ENCODE results near the gene ANK3.

ANK3 gene

DNA sequence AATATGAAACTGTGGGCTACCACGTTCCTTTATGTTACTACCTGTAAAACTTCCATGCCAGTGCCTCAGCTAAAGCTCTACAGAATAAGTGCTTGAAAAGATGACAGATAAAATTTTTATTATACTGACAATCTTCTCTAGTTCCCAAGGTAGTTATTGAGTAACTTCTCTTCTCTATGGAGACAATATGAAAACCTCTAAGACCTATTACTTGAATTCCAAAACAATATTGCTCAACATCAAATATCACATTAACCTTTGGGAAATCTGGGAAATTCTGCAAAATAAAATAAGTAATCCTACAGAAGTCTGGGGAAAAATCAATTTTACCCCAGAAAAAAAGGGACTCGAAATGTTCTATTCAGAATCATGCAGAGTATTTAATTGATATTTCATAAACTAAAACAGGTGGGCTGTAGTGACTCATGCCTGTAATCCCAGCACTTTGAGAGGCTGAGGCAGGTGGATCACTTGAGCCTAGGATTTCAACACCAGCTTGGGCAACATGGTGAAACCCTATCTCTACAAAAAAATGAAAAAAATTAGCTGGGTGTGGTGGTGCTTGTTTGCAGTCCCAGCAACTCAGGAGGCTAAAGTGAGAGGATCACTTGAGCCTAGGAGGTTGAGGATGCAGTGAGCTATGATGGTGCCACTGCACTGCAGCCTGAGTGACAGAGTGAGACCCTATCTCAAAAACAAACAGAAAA lies 23.8 kb upstream of the ANK3 start:
- no peak for DNase-seq

- DNase-seq = no peak
Observed at GRCh38 chr10:60410970-60411369, 21.3 kb upstream of the ANK3 start.

- no peak for DNase-seq
Observed at GRCh38 chr10:60409202-60409601, 19.5 kb upstream of the ANK3 start.

DNA sequence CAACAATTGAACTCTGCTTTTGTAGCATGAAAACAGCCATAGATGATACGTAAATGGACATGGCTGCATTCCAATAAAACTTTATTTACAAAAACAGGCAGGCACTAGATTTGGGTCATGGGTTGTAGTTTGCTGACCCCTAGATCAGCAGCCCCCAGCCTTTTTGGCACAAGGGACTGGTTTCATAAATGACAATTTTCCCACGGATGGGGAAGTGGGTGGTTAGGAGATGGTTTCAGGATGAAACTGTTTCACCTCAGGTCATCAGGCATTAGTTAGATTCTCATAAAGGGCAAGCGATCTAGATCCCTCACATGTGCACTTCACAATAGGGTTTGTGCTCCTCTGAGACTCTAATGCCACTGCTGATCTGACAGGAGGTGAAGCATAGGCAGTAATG lies 16.5 kb upstream of the ANK3 start:
- no peak for DNase-seq

- no peak for DNase-seq
Observed at GRCh38 chr10:60405172-60405571, 15.5 kb upstream of the ANK3 start.

- no peak for DNase-seq
Observed at GRCh38 chr10:60403168-60403873, 13.6 kb upstream of the ANK3 start.

GRCh38 chr10:60400366-60400765 lies 10.7 kb upstream of the ANK3 start:
- DNase-seq = no peak

- DNase-seq = no peak
Observed at GRCh38 chr10:60399328-60399727, 9.7 kb upstream of the ANK3 start.

GRCh38 chr10:60397792-60398191 lies 8.1 kb upstream of the ANK3 start:
- DNase-seq = no peak

DNA sequence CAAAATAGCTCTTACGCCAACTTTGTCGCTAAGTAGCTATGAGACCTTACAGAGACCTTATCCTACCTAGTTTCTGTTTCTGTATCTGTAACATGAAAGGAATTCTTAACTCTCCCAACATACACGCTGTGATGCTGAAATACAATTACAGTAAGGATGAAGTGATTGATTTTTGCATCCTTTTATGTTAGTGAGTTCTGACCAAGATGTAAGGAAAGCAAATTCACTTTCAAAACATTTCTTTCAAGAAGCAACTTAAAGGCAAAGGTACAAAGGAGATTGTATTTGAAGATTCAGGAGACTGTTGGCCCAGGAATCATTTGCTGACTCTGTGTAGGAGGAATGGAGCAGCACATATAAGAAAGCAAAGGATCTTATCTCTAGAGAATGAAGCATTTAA lies 7.1 kb upstream of the ANK3 start:
- no peak for DNase-seq

DNA sequence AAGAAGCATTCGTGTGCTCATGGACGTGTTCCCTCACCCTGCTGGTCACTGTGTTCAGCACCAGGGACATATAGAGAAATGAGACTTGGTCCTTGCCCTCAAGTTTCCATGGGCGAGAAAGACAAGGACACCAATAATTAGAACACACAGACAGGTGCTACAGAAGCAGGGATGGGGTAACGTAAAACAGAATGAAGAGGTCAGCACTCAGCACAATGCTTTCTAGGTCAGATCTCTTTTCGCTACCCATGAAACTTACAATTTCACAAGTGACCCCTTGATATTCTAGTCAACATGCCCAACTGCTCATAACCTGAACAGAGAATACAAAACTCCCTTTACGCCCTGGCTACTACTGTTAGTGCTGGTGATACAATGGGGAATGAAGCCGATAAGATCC lies 6.0 kb upstream of the ANK3 start:
- no peak for DNase-seq

- DNase-seq = no peak
Observed at GRCh38 chr10:60394446-60394845, 4.8 kb upstream of the ANK3 start.

DNA sequence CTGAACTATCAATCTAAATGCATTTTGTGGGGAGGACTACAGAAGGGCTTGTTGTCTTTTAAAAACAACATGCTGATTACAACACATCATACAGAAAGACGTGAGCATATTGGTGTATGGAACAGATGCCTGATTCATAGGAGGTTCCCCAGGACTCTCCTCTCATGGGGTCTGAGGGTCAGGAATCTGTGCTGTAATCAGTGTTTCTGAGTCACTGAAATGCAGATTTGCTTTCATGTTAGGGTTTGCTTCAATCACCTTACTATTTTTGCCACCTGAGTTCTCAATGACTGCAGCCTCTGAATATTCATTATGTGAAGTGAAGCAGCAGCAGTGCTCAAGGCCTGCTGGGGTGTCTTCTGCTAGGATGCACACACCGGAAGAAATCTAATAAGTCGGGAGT lies 550 bp upstream of the ANK3 start:
- no peak for DNase-seq

- DNase-seq = no peak
Observed at GRCh38 chr10:60388709-60389301, 870 bp downstream of the ANK3 start.

- DNase-seq = no peak
Observed at GRCh38 chr10:60388116-60388625, 1.5 kb downstream of the ANK3 start.

DNA sequence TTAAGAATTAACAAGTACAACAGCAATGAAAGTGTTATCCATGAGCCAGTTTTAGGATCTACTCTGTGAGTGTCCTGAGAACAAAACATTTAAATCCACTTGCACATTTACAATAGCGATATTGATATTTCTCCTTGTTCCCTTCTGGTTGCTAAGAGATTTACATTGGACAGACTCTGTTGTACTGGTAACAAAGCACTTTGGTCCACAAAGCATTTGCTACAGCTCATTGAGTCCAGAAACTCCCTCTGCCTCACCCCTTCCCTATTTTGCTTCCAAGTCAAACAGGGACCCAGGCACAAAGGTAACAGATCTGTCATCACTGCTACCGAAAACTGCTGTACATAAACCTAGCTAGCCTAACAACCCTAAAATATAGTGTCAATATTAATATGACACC lies 2.1 kb downstream of the ANK3 start:
- DNase-seq = no peak

DNA sequence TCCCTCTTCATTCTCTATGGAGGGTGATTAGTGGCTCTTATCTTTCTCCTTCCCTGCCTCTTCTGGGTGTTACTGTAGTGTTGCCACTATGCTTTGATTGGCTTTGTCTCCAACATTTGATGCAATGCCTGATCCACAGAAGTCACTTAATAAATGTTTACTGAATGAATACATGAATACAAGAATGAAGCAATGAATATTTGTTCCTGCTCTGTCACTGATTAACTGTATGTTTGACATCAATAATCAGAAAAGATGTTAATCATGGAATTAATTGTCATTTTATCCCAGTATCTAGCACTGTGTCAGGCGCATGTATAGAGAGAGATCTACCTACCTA lies 4.3 kb downstream of the ANK3 start:
- no peak for DNase-seq

DNA sequence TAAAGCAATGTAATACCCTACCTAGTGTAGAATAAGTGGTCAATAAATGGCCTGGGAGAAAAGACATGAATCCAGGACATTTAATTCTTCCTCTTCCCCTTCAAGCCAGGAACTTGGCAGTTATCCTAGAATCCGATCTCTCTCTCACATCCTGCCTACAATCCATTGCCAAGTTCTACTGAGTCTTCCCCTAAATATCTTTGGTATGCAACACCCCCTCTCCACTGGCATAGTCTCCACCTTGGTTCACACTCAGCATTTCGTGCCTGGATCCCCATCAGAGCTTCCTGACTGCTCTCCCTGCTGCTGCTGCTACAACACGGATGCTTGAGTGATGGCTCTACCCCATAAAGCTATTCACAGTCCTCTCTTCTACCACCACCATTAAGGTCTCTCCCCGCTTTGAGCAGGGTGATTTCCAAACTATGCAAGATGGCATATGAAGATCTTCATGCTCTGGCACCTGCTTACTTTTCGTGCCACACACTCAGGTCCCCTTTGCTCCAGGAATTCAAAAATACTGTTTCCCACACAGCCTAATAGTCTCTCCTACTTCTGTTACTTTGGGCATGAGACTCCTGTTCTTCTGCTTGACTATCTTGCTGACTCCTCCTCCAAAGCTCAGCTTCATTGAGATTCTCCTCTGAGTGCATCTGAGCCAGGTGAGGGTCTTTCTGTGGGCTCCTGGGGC lies 4.8 kb downstream of the ANK3 start:
- no peak for DNase-seq

DNA sequence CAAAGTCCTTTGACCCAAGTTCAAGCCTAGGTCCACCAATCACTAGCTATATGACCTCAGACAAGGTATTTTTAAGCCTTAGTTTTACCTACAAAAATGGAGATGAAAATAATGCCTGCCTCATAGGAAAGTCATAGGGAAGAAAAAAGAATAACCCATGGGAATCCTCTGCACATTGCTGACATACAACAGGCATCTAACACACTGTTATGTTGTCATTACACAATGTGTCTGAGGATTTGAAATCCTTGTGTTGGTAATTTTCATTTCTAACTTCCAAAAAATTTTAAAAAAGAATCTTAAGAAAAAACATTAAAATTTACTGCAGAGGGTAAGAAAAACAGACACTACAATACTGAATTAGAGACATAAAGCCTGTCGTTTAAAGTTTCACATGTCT lies 5.7 kb downstream of the ANK3 start:
- no peak for DNase-seq

DNA sequence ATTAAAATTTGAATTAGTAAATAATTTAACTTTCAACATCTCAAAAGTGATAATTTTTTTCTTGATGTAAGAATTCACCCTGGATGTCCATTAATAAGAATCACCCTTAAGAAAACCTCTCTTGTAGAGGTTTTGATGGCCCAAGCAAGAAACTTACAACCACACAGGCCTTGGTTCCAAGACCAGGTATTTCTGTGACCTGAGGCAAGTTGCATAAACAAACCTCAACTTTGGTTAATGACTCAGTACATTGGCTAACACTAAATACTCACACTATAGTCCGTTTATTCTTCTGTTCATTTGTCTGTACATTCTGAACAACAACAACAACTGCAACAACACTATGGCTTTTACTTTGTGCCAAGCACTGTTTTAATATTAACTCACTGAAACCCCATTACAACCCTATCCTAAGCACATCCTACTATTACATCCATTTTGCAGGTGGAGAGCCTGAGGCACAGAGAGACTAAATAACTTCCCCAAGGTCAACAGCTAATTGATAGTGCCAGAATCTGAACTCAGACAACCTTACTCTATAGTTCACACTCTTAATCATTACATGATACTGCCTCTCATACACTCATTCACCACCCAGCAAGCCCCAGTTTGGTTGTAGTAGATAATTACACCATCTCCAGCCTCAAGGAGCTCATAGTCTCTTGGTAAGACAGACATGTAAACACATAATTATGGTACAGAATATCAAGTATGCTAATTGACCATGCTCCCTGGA lies 6.6 kb downstream of the ANK3 start:
- no peak for DNase-seq

GRCh38 chr10:60380781-60381180 lies 8.9 kb downstream of the ANK3 start:
- DNase-seq = no peak

GRCh38 chr10:60377955-60378354 lies 11.7 kb downstream of the ANK3 start:
- no peak for DNase-seq

DNA sequence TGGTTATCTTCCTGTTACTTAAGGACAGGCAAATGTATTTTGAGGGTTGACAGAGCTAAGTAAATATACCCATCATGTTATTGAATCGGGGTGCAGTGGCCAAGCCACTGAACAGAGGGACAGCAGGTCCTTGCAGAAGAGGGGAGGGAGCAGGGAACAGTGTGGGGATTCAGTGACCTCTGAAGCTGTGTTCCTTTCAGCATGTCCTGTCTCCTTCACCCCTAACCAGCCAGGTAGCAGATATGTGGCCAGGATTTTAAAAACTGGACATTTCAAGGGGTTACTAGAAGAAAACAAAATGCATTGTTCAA lies 12.7 kb downstream of the ANK3 start:
- no peak for DNase-seq

Data from AML-193 (cell line).